A549 (cell line): ENCODE measurements around the gene RBKS. TPM values are rescaled to one million over a fixed set of nuclear protein-coding genes. Genes with fewer than 3 reads are reported as not detected.

ENCODE experiments used
- ATAC-seq, 2 experiments: fragments of 200-7000 bp in 1 of 2; fragments of >200 bp in 1 of 2; cut with Nextera tagmentation in 1 of 2; cut with Tn5 transposase in 1 of 2; 3 replicates each; pipeline versions ENCODE4 v1.8.0 to v1.9.1; 2018 to 2020; ENCODE audit warnings: mild to moderate bottlenecking in 1 of 2, moderate library complexity in 1 of 2
- CTCF ChIA-PET: fragments of 300-600 bp; sonication (Branson Sonifier 250); formaldehyde crosslinking; extraction: SDS; loops from one replicate; lab custom pipeline; 2021; ENCODE audit warnings: antibody characterized with exemption, inconsistent platforms; lab: Yijun Ruan, JAX
- POLR2A ChIA-PET: fragments of 350-600 bp; formaldehyde crosslinking; extraction: SDS; loops from one replicate; lab custom pipeline; 2021; ENCODE audit warnings: antibody characterized with exemption, inconsistent platforms; lab: Yijun Ruan, JAX
- DNase-seq, 2 experiments: peaks; one replicate each; pipeline versions ENCODE4 v3.0.0 to v3.0.0-alpha.2; 2011 to 2016; ENCODE audit warnings: low read depth in 1 of 2, low spot score in 1 of 2
- FAIRE-seq: peaks from 2 replicates; lab custom pipeline; 2011; peaks lifted over from hg19 to GRCh38; lab: Jason Lieb, UNC
- H3K27ac ChIP-seq, 2 experiments: fragments of >200 bp; sonication (Bioruptor Twin); formaldehyde crosslinking; 3 replicates each; pipeline ENCODE4 v1.5.1; 2016 to 2017
- H3K4me1 ChIP-seq: fragments of >200 bp; sonication (Bioruptor Twin); formaldehyde crosslinking; 3 replicates; pipeline ENCODE4 v1.6.1; 2016
- H3K4me2 ChIP-seq: fragments of >200 bp; sonication (Bioruptor Twin); formaldehyde crosslinking; 3 replicates; pipeline ENCODE4 v1.6.1; 2016
- H3K4me3 ChIP-seq: fragments of >200 bp; sonication (Bioruptor Twin); formaldehyde crosslinking; 3 replicates; pipeline ENCODE4 v1.5.1; 2016
- H3K9me3 ChIP-seq: fragments of >200 bp; sonication (Bioruptor Twin); formaldehyde crosslinking; 3 replicates; pipeline ENCODE4 v1.6.1; 2016
- ATOH8 ChIP-seq: fragments of 250-450 bp; sonication (Bioruptor Pico); IDR thresholded peaks from 2 replicates; pipeline ENCODE4 v1.5.0; 2020; ENCODE audit warnings: low read depth, mild to moderate bottlenecking, moderate library complexity
- BCL3 ChIP-seq: fragments of >200 bp; sonication (Bioruptor Twin); formaldehyde crosslinking; IDR thresholded peaks from 3 replicates; pipeline ENCODE4 v1.6.1; 2016
- E2F6 ChIP-seq: IDR thresholded peaks from 2 replicates; pipeline ENCODE4 v1.6.1; 2012; ENCODE audit warnings: low read depth, borderline replicate concordance
- EHMT2 ChIP-seq: fragments of 200-600 bp; sonication (generic); IDR thresholded peaks from 2 replicates; pipeline ENCODE4 v1.6.1; 2016; ENCODE audit warnings: antibody characterized with exemption, low read depth, mild to moderate bottlenecking, moderate library complexity
- EP300 ChIP-seq, 2 experiments: fragments of >200 bp; sonication (Bioruptor Twin); formaldehyde crosslinking; IDR thresholded peaks; 2 replicates in 1 of 2; 3 replicates in 1 of 2; pipeline ENCODE4 v1.6.1; 2016 to 2017
- GATA3 ChIP-seq: IDR thresholded peaks from 2 replicates; pipeline ENCODE4 v1.6.1; 2012; ENCODE audit warnings: borderline replicate concordance
- HDAC2 ChIP-seq: fragments of 200-600 bp; sonication (generic); IDR thresholded peaks from 2 replicates; pipeline ENCODE4 v1.6.1; 2016
- HEYL ChIP-seq: fragments of 250-450 bp; sonication (Bioruptor Pico); IDR thresholded peaks from 2 replicates; pipeline ENCODE4 v1.8.0; 2021; ENCODE audit warnings: mild to moderate bottlenecking, moderate library complexity
- HOXA7 ChIP-seq: fragments of 250-450 bp; sonication (Bioruptor Pico); IDR thresholded peaks from 2 replicates; pipeline ENCODE4 v1.5.0; 2020; ENCODE audit warnings: mild to moderate bottlenecking, moderate library complexity
- HOXB13 ChIP-seq: fragments of 250-450 bp; sonication (Bioruptor Pico); IDR thresholded peaks from 2 replicates; pipeline ENCODE4 v1.5.0; 2020; ENCODE audit warnings: low read depth, mild to moderate bottlenecking, moderate library complexity
- JUN ChIP-seq, 2 experiments: fragments of >200 bp; sonication (Bioruptor Twin); formaldehyde crosslinking; IDR thresholded peaks; 2 replicates in 1 of 2; 3 replicates in 1 of 2; pipeline ENCODE4 v1.6.1; 2016 to 2017
- JUNB ChIP-seq: fragments of >200 bp; sonication (Bioruptor Twin); formaldehyde crosslinking; IDR thresholded peaks from 2 replicates; pipeline ENCODE4 v1.6.1; 2016
- KDM5A ChIP-seq: fragments of 200-600 bp; sonication (generic); IDR thresholded peaks from 2 replicates; pipeline ENCODE4 v1.6.1; 2016; ENCODE audit warnings: antibody characterized with exemption, mild to moderate bottlenecking
- MAFK ChIP-seq: fragments of 450-650 bp; IDR thresholded peaks from 2 replicates; pipeline ENCODE4 v1.6.1; 2014; ENCODE audit not compliant: partially characterized antibody
- MAZ ChIP-seq: fragments of 150-350 bp; IDR thresholded peaks from 2 replicates; pipeline ENCODE4 v1.6.1; 2014; ENCODE audit warnings: antibody characterized with exemption, low read depth, low read length, borderline replicate concordance
- NFE2L2 ChIP-seq: fragments of 150-350 bp; conservative IDR thresholded peaks from 2 replicates; pipeline ENCODE4 v1.6.1; 2014; ENCODE audit warnings: low read length
- NR3C1 ChIP-seq: fragments of >200 bp; sonication (Bioruptor Twin); formaldehyde crosslinking; IDR thresholded peaks from 3 replicates; pipeline ENCODE4 v1.6.1; 2017
- PHF8 ChIP-seq: fragments of 200-600 bp; sonication (generic); IDR thresholded peaks from 2 replicates; pipeline ENCODE4 v1.6.1; 2016; ENCODE audit warnings: low read depth, mild to moderate bottlenecking, antibody characterized with exemption, moderate library complexity, borderline replicate concordance
- RARB ChIP-seq: fragments of 250-450 bp; sonication (Bioruptor Pico); IDR thresholded peaks from 2 replicates; pipeline ENCODE4 v1.8.0; 2021; ENCODE audit warnings: mild to moderate bottlenecking, moderate library complexity
- RCOR1 ChIP-seq: fragments of 150-350 bp; IDR thresholded peaks from 2 replicates; pipeline ENCODE4 v1.6.1; 2014; ENCODE audit warnings: antibody characterized with exemption, low read length, low read depth
- REST ChIP-seq: fragments of 200-600 bp; sonication (generic); IDR thresholded peaks from 2 replicates; pipeline ENCODE4 v1.6.1; 2016; ENCODE audit warnings: antibody characterized with exemption, mild to moderate bottlenecking, moderate library complexity
- RFX5 ChIP-seq: fragments of 450-650 bp; IDR thresholded peaks from 2 replicates; pipeline ENCODE4 v1.7.1; 2014; ENCODE audit warnings: antibody characterized with exemption, mild to moderate bottlenecking, moderate library complexity
- RNF2 ChIP-seq: fragments of 200-600 bp; sonication (generic); IDR thresholded peaks from 2 replicates; pipeline ENCODE4 v1.6.1; 2016; ENCODE audit warnings: low read depth, mild to moderate bottlenecking, antibody characterized with exemption, moderate library complexity, borderline replicate concordance
- SMC3 ChIP-seq: fragments of >200 bp; sonication (Bioruptor Twin); formaldehyde crosslinking; IDR thresholded peaks from 3 replicates; pipeline ENCODE4 v1.6.1; 2018; ENCODE audit warnings: inconsistent platforms
- SREBF2 ChIP-seq: fragments of 450-650 bp; IDR thresholded peaks from 2 replicates; pipeline ENCODE4 v1.6.1; 2014; ENCODE audit warnings: mild to moderate bottlenecking, moderate library complexity
- USF2 ChIP-seq: fragments of 450-650 bp; IDR thresholded peaks from 2 replicates; pipeline ENCODE4 v1.6.1; 2014; ENCODE audit warnings: antibody characterized with exemption
- ZNF302 ChIP-seq: fragments of 250-450 bp; sonication (Bioruptor Pico); IDR thresholded peaks from 2 replicates; pipeline ENCODE4 v1.9.0; 2021; ENCODE audit warnings: inconsistent platforms, mild to moderate bottlenecking, moderate library complexity
- ZSCAN20 ChIP-seq: fragments of 250-450 bp; sonication (Bioruptor Pico); IDR thresholded peaks from 2 replicates; pipeline ENCODE4 v1.8.0; 2022; ENCODE audit warnings: mild to moderate bottlenecking, moderate library complexity
- WGBS: methylation state at CpG from one replicate; pipeline ENCODE4 v1.1.6; 2017; ENCODE audit errors: missing lambda C conversion rate; 5-methylcytosine and 5-hydroxymethylcytosine counted together
- polyA plus RNA-seq, 4 experiments: library from polyadenylated mRNA; depleted of rRNA in 3 of 4; stranded (reverse); fragments of >200 nt; fragmentation: RNase III in 1 of 4; extraction: RNeasy Plus Mini Kit Qiagen cat#74134 plus additional on column Dnase treatment in 1 of 4; gene quantifications; 2 replicates in 3 of 4; 3 replicates in 1 of 4; pipeline ENCODE4 v1.2.3, GENCODE V29; 2011 to 2017
- TF ChIP-seq, protein P1 (sequence below): IDR thresholded peaks from 2 replicates; pipeline ENCODE4 v1.6.1; 2012
- TF ChIP-seq, protein P2 (sequence below): IDR thresholded peaks from 2 replicates; pipeline ENCODE4 v1.6.1; 2012
- TF ChIP-seq, protein P3 (sequence below): fragments of >200 bp; sonication (Bioruptor Twin); formaldehyde crosslinking; IDR thresholded peaks from 3 replicates; pipeline ENCODE4 v1.5.1; 2016

The RBKS gene
- polyA plus RNA-seq, 2 of the 4 experiments (the other 2 are of a cell fraction) = 7.6 to 8.5 TPM

- DNase-seq (peak; percentile 53 to 85), ATAC-seq (peak; percentile 97 to 99), FAIRE-seq (no peak)
- POLR2A ChIA-PET = interaction anchor here (0.5 to 1.6 kb wide), 4 partner anchors 31 to 638 kb away, joined by 3 to 5 read pairs (median 3); partner anchors contain the start of genes BABAM2, FOSL2 and RBKS
- WGBS = 7% methylated on average over 4 of the region's 4 CpGs
- peak overlapping the region; percentile 74 to 82 for H3K27ac ChIP-seq
- CTCF ChIA-PET = interaction anchor here (0.6 to 6.5 kb wide), 41 partner anchors 9 to 699 kb away, joined by 3 to 56 read pairs (median 4); partner anchors contain the start of gene MRPL33
- H3K4me3 ChIP-seq = no peak overlapping the region
- peak overlapping the region; percentile 30 for H3K4me2 ChIP-seq
- peaks cover 4% of the 10 kb centered on the region; the same call in 2 of the 3 replicates for H3K9me3 ChIP-seq
- H3K4me1 ChIP-seq = peaks cover 26% of the 10 kb centered on the region
- TF ChIP-seq REST (no peak), RARB (CRISPR knock-in tag) (no peak), E2F6 (no peak), HOXB13 (CRISPR knock-in tag) (no peak), RNF2 (no peak), EHMT2 (no peak), EP300 (IDR thresholded peaks at IDR 0.05) (no peak), JUNB (no peak), MAFK (no peak), MAZ (no peak), KDM5A (no peak), HDAC2 (no peak), HEYL (CRISPR knock-in tag) (no peak), JUN (IDR thresholded peaks at IDR 0.05) (peak in 1 of 2 experiments; percentile 45; a peak in 1 of 5 replicates), ATOH8 (no peak), SMC3 (peak; percentile 97), NR3C1 (no peak), USF2 (no peak), HOXA7 (CRISPR knock-in tag) (no peak), NFE2L2 (no peak), GATA3 (no peak; the same call in 1 of the 2 replicates), ZNF302 (CRISPR knock-in tag) (no peak), RCOR1 (no peak), PHF8 (no peak), SREBF2 (no peak), RFX5 (no peak), ZSCAN20 (CRISPR knock-in tag) (no peak), BCL3 (no peak)
- TF ChIP-seq, protein P1, sequence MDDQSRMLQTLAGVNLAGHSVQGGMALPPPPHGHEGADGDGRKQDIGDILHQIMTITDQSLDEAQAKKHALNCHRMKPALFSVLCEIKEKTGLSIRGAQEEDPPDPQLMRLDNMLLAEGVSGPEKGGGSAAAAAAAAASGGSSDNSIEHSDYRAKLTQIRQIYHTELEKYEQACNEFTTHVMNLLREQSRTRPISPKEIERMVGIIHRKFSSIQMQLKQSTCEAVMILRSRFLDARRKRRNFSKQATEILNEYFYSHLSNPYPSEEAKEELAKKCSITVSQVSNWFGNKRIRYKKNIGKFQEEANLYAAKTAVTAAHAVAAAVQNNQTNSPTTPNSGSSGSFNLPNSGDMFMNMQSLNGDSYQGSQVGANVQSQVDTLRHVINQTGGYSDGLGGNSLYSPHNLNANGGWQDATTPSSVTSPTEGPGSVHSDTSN = no peak
- TF ChIP-seq, protein P2, sequence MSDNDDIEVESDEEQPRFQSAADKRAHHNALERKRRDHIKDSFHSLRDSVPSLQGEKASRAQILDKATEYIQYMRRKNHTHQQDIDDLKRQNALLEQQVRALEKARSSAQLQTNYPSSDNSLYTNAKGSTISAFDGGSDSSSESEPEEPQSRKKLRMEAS = peak; percentile 70; the same call in 1 of the 2 replicates
- TF ChIP-seq, protein P3, sequence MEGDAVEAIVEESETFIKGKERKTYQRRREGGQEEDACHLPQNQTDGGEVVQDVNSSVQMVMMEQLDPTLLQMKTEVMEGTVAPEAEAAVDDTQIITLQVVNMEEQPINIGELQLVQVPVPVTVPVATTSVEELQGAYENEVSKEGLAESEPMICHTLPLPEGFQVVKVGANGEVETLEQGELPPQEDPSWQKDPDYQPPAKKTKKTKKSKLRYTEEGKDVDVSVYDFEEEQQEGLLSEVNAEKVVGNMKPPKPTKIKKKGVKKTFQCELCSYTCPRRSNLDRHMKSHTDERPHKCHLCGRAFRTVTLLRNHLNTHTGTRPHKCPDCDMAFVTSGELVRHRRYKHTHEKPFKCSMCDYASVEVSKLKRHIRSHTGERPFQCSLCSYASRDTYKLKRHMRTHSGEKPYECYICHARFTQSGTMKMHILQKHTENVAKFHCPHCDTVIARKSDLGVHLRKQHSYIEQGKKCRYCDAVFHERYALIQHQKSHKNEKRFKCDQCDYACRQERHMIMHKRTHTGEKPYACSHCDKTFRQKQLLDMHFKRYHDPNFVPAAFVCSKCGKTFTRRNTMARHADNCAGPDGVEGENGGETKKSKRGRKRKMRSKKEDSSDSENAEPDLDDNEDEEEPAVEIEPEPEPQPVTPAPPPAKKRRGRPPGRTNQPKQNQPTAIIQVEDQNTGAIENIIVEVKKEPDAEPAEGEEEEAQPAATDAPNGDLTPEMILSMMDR = peak; percentile 96
Observed at GRCh38 chr2:27754138-27754588, 136.0 kb downstream of the RBKS start.
